HG02610 (cell line): ENCODE results near the gene FGFR3.

Experiments
- ATAC-seq: cut with Tn5 transposase; IDR thresholded peaks from one replicate; pipeline ENCODE4 v1.9.1; 2021; ENCODE audit warnings: mild to moderate bottlenecking, moderate library complexity; ENCODE audit not compliant: unreplicated experiment

Gene FGFR3

DNA sequence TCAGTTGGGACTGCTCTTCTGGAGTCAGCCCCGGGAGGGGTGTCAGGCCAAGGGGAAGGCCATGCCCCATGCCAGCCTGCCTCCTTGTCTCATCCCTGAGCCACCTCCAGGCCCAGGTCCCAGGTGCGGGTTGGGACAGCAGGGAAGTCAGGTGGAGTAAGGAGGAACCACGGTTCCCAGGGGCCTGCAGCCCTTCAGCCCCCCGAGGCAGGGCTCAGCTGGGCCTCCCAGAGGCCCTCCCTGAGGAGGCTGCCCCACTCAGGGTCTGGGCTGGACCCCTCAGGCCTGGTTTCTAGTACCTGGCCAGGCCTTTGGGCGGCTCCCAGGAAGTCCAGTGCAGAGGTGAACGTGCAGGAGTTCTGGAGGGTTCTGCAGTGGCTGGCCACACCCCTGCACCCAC, 23.4 kb upstream of the FGFR3 start:
- no peak for ATAC-seq

GRCh38 chr4:1770245-1770644, 22.8 kb upstream of the FGFR3 start:
- no peak for ATAC-seq

GRCh38 chr4:1770791-1771231, 22.3 kb upstream of the FGFR3 start:
- no peak for ATAC-seq

DNA sequence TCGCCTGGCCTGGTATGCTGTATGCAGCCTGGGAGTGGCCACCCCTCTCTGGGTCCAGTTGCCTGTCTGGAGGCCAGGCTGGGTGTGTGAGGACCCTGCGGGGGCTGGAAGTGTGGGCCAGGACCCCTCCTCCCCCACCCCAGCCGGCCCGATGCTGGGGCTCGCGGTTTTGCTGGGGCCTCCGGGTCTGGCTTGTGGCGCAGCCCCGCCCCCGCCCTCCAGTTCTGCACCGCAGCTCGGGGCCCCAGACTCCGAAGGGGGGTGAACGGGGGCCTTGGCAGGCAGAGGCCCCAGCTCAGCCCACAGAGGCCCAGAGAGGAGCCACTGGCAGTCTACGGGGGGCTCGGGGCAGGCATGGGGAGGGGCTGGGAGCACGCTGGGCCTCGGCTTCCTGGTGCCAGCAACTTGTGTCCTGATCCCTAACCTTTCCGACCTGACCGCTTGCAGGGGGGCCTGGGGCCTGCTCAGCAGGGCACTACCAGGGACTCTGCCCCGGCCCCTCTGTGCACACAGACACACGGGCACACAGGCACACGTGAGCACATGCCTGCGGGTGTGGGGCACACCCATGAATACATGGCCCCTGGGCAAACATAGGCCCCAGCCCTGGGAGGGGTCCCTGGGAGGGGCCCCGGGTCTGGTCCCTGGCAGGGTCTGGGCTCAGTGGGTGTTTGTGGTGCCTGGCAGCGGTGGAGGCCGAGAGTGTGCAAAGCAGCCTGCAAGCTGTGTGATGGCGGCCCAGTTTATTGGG, 21.4 kb upstream of the FGFR3 start:
- no peak for ATAC-seq

DNA sequence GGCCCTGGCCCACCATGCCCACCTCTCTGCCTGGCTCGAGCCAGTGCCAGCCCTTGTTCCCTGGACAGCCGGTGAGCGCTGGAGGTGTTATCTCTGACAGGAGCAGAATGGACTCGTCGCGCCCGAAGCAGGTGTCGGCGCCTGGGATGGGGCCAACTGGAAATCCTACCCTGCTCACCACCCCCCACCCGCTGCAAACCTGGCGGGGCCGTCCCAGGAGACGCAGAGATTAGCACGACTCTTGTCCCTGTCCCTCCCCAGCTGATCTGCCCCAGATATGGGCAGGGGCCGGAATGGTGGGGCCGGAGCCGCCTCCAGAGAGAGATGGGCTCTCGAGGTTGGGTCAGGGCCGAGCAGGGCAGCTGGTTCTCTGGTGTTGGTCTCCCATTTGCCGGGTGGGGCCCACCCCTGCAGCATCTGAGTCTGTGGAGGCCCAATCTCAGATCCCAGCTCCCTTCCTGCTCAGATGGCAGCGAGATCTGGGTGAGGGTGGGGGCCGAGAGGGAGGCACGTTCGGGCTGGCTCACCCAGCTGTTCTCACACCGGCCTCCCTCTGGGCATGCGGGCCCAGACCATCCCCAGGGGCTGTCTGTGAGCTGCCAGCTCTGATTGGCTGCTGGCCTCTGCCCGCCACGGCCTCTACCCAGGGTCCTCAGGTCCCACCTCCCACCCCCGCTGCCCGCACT, 20.1 kb upstream of the FGFR3 start:
- no peak for ATAC-seq

- ATAC-seq, result no peak
Observed at GRCh38 chr4:1773754-1774153, 19.3 kb upstream of the FGFR3 start.

- no peak for ATAC-seq
Observed at GRCh38 chr4:1775731-1776500, 17.2 kb upstream of the FGFR3 start.

GRCh38 chr4:1776521-1777161, 16.5 kb upstream of the FGFR3 start:
- no peak for ATAC-seq

- ATAC-seq, result no peak
Observed at GRCh38 chr4:1777822-1778641, 15.1 kb upstream of the FGFR3 start.

DNA sequence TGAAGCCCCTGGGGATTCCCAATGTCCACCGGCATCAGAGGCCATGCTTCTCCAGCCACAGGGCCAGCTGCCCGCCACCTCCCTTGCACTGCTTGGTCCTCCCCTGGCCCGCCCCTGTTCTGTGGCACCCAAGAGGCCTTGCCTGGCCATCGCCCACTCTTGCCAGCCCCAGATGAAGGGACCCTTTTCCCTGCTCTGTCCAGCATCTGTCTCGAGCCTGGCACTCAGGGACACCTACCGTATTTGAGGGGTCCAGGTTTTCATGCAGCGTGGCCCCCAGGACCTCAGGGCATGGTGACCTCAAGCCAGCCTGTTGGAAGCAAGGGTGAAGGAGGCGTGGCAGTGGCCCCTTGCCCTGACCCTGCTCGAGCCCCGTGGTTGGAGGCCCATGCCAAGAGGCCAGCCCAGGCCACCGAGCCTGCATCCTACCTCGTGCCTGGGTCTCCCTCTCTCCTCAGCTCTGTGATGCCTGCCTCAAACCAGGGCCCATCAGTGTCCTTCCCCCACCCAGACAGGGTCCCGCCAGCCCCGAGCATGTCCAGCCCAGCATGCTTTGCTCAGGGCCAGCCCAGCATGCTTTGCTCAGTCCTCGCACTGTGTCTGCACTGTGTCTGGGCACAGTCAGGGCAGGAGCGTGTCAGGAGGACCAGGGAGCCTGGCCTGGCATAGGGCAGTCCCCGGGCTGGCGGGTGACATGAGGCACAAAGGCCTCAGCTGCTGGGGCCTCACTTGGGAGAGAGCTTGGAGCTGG, 14.3 kb upstream of the FGFR3 start:
- no peak for ATAC-seq

- no peak for ATAC-seq
Observed at GRCh38 chr4:1779588-1780382, 13.3 kb upstream of the FGFR3 start.

DNA sequence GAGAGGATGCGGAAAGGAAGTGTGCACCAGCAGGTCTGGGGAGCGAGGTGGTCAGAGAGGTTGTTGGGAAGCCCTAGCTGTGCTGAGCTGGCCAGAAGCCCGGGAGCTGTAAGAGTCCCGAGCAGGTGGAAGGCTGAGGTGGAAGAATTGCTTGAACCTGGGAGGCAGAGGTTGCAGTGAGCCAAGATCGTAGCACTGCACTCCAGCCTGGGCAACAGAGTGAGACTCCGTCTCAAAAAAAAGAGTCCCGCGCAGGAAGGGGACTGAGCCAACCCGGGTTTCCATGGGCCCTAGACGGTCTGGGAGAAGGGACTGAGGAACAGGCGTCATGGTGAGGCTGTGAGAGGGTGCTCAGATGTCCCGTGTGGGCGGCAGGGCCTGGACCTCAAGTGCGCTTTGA, 12.7 kb upstream of the FGFR3 start:
- ATAC-seq, result no peak

DNA sequence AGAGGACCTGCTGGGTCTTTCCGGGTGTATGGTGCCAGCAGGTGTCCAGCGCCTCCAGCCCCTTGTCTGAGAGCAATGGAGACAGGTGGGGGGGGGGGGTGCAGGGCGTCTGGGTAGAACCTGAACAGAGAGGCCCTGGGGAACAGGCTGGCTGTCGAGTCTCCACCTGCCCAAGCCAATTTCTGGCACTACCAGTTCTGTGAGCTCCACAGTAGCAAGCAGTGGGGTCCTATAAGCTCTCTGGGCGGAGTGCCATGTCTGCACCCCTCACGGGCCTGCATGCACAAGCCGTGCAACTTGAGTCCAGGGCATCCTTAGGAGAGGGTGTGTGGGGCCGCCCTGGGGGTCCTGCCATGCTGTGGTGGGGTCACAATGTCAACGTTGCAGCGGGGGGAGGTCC, 10.1 kb upstream of the FGFR3 start:
- no peak for ATAC-seq

DNA sequence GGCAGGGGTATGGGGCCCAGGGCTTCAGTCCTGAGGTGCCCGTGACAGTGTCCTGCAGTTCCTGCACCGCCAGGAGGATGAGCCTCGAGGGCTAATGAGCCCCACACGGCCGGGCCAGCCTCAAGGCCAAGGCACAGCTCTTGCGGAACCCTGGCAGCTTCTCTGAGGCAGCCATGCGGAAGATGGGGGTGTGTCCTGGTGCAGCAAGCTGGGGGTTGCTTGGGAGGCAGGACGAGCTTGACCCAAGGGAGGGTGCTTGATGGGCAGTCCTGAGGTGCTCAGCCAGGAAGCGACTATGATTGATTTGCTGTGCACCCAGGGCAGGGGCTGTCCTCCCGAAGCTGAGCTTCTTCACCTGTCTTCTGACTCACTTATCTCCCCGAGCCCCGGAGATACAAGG, 9.1 kb upstream of the FGFR3 start:
- ATAC-seq, result no peak

DNA sequence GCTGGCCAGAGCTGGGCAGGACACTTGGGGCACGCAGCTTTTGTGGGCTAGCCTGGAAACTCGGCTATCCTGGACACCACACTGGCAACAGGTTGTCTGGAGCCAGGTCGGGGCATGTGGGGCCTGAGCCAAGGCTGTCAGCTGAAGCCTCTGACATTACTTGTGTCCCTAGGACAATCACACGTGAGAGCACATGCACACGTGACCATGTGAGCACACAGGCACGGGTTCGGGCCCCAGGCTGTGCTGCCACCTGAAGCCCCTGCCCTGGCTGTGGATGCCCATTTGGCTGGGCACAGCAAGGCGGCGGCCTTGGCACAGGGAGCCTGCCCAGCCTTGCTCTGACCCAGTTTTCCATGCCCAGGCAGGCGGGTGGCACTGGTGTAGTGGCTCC, 8.7 kb upstream of the FGFR3 start:
- no peak for ATAC-seq

- ATAC-seq, result no peak
Observed at GRCh38 chr4:1784789-1785591, 8.1 kb upstream of the FGFR3 start.

DNA sequence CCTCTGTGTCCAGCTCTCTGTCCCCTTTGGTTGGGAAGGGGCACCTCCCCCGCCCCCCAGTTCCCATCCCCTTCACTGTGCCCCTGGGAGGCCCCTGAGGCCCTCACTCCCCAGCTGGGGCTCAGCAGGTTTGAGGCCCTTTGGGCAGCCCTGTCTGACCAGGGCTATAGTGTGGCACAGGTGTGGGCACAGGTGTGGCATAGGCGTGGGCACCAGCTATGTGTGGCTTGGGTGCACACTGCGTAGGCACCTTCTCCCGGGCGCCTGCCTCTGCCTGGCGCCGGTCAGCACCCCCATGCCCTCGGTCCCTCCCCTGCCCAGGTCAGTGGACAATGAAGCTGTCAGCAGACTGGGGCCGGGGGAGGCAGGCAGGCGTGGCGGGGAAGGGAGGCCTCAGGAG, 7.5 kb upstream of the FGFR3 start:
- ATAC-seq, result no peak
